ENCODE data around the gene MBD5.

MBD5 gene

GRCh38 chr2:148173168-148173567, 152.3 kb downstream of the MBD5 start:
- no peak overlapping the region for H3K27ac ChIP-seq
- no peak for TF ChIP-seq ZFX (IDR thresholded peaks at IDR 0.05; ENCODE audit: borderline replicate concordance)
- TF ChIP-seq CTCF (IDR thresholded peaks at IDR 0.05), result no peak

- TF ChIP-seq CTCF (IDR thresholded peaks at IDR 0.05) (no peak), ZFX (IDR thresholded peaks at IDR 0.05; ENCODE audit: borderline replicate concordance) (no peak)
- H3K27ac ChIP-seq, result no peak overlapping the region
Measured at GRCh38 chr2:148177559-148177958, 156.7 kb downstream of the MBD5 start.

- TF ChIP-seq ZFX (IDR thresholded peaks at IDR 0.05; ENCODE audit: borderline replicate concordance), result no peak
- no peak for TF ChIP-seq CTCF (IDR thresholded peaks at IDR 0.05)
- no peak overlapping the region for H3K27ac ChIP-seq
Measured at GRCh38 chr2:148179724-148180123, 158.8 kb downstream of the MBD5 start.

GRCh38 chr2:148184976-148185375, 164.1 kb downstream of the MBD5 start:
- TF ChIP-seq ZFX (IDR thresholded peaks at IDR 0.05; ENCODE audit: borderline replicate concordance) (no peak), CTCF (IDR thresholded peaks at IDR 0.05) (no peak)

GRCh38 chr2:148194882-148195281, 174.0 kb downstream of the MBD5 start:
- no peak for TF ChIP-seq ZFX (IDR thresholded peaks at IDR 0.05; ENCODE audit: borderline replicate concordance)
- TF ChIP-seq CTCF (IDR thresholded peaks at IDR 0.05), result no peak
- H3K27ac ChIP-seq, result no peak overlapping the region

More at GRCh38 chr2:148184976-148185375, 164.1 kb downstream of the MBD5 start:
- H3K27ac ChIP-seq, result no peak overlapping the region

- no peak for TF ChIP-seq ZFX (IDR thresholded peaks at IDR 0.05; ENCODE audit: borderline replicate concordance)
- TF ChIP-seq CTCF (IDR thresholded peaks at IDR 0.05), result peak; percentile 18
- no peak overlapping the region for H3K27ac ChIP-seq
Measured at GRCh38 chr2:148201075-148202004, 180.4 kb downstream of the MBD5 start.

GRCh38 chr2:148202237-148202636, 181.3 kb downstream of the MBD5 start:
- no peak for TF ChIP-seq CTCF (IDR thresholded peaks at IDR 0.05)
- TF ChIP-seq ZFX (IDR thresholded peaks at IDR 0.05; ENCODE audit: borderline replicate concordance), result no peak
- no peak overlapping the region for H3K27ac ChIP-seq
